ENCODE measurements around the gene ITGAV. TPM values are rescaled to one million over a fixed set of nuclear protein-coding genes. Genes with fewer than 3 reads are reported as not detected.

The ITGAV gene
- total RNA-seq, 2 experiments from 2014 or later: 8.1 to 8.8 TPM

DNA sequence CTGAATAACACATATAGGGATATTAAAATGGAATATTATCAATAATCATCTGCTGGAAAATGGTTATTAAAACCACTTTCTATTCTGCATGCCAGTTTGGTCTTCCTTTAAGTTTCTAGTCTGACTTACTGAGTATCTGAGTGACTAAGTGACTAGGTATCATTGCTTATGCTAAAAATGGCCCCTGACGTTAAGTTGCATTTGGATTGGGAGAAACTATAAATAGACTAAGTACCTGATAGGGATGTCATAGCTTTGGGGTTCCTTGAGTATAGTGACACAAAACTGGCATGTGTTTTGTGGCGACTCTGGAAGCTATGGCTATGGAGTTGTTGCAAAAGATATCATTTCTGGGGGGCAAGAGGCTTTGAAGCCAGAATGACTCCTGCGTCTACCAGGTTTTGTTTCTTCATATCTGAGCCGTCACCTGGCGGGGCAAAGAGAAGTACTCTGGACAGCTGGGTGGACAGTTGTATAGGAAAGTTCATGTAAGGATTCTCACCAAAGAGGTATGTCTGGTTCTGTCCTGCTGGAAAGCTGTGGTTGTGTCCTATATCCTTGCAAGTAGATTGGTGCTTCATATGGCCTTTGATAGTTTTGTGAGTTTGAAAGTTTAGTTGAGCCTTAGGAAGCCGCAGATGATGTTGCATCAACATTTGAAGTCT lies 17.9 kb downstream of the ITGAV start:
- POLR2A ChIA-PET: no interaction called here
- CTCF ChIA-PET: no interaction called here

GRCh38 chr2:186610785-186611184 lies 20.9 kb downstream of the ITGAV start:
- ChIA-PET POLR2A (no interaction called here), CTCF (no interaction called here)

DNA sequence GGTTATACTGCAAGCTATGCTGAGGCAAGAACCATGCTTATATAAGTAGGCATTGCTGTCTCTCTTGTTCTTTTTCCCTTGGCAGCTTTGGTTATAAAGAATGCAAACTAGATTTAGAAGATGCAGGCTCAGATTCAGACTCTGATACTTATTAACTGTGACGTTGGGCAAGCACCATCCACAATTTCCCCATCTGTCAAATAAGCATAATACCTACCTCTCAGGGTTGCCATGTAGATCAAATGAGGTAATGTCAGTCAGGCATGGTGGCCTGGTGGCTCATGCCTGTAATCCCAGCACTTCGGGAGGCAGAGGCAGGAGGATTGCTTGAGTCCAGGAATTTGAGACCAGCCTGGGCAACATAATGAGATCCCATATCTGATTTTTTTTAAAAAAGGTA lies 21.7 kb downstream of the ITGAV start:
- CTCF ChIA-PET: no interaction called here
- POLR2A ChIA-PET: no interaction called here

DNA sequence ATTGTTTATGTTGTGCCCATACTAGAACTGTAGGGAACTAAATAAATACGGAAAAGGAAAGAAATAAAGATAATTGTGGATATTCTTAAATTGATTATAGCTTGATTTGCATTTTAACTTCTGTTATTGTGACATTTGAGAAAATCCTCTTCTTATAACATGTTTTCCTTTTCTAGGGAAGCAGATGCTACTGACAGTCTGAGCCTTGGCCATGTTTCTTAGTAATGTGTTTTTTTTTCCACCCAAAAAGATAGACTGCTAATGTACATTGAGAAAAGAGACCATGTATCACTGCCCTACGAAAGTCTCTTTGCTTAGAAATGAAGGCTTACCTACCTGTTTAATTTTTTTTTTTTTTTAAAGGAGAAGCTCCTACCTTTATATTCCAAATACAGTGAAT lies 22.2 kb downstream of the ITGAV start:
- ChIA-PET POLR2A (no interaction called here), CTCF (no interaction called here)

GRCh38 chr2:186612555-186613440 lies 22.9 kb downstream of the ITGAV start:
- ChIA-PET POLR2A (no interaction called here), CTCF (no interaction called here)

DNA sequence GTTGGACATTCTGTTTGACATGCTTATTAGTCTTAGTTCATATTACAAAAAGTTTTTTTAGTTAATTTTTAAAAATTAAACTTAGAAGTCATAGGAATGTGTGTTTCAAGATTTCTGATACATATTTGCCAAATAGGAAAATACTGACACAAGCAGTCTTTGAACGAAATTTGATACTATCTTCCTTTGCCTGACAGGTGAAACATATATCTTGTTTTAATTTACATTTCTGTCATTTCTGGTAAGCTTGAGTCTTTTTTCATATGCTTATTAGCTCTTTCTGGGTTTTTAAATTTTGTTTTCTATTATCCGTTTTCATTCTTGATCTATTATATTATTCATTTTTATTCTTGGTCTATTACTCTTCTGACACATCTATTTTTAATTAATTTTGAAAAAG lies 24.5 kb downstream of the ITGAV start:
- POLR2A ChIA-PET: no interaction called here
- CTCF ChIA-PET: no interaction called here

DNA sequence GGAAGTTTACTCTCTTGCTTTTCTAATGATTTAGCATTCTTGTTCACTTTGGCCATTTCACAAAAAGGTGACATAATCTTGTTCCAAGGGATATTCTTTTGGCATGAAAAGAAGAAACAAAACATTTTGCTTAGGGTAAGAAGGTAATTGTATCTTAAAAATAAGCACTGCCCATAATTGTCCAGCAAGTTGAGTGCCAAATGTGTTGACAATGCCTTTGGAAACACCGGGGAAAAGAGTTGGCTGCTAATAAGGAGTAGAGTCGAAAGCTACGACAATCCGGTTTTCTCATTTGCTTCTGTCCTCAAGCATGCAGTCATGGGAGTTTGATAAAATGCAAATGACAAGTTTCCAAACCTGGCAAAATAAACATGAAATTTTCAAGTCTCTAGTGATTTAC lies 27.3 kb downstream of the ITGAV start:
- CTCF ChIA-PET: no interaction called here
- POLR2A ChIA-PET: no interaction called here

- POLR2A ChIA-PET: no interaction called here
- CTCF ChIA-PET: no interaction called here
Observed at GRCh38 chr2:186617771-186618170, 27.9 kb downstream of the ITGAV start.

DNA sequence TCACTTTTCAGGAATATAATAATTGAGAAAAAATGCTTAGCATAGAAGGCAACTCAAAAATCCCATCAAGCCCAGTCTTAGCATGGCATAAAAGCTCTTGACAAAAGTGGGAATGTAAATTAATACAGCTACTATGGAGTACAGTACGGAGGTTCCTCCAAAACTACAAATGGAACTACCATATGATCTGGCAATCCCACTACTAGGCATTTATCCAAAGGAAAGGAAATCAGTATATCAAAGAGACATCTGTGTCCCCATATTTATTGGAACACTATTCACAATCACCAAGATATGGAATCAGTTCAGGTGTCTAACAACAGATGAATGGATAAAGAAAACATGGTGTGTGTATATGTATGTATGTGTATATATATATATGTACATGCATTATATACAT lies 28.8 kb downstream of the ITGAV start:
- POLR2A ChIA-PET: no interaction called here
- CTCF ChIA-PET: no interaction called here

DNA sequence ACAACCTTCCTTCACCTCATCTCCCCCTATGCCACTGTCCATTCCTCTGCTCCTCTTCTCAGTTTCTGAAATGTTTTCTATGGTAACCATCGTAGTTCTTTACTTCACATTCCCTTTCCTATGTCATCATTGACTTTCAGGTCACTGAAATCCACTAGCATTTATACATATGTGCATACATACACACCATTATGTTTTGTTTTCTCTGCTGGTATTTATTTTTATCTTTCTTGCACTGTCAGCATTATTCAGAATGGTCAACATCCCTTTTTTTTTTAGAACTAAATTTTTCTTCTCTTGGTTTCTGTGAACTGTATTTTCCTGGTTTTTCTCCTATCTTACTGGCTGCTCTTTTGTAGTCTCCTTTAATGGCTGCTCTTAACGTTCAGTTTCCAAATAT lies 33.2 kb downstream of the ITGAV start:
- CTCF ChIA-PET: no interaction called here
- POLR2A ChIA-PET: no interaction called here

DNA sequence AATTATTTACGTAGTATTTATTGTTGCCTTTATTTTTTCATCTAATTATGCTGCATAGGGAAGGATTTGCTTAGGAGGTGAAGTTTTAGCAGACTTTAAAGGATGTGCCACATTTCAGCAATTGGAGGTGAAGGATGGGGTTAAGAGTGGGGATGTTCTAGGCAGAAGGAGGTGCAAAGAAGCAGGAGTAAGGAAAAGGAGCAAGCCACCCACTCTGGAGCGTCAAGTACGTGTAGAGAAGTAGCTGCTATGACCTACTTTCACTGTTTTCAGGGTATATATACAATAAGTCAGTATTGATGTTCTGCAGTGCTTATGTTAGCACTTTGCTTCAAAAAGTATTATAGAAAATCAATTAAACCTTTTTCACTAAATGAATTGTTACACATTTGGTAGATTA lies 34.4 kb downstream of the ITGAV start:
- ChIA-PET POLR2A (no interaction called here), CTCF (no interaction called here)

DNA sequence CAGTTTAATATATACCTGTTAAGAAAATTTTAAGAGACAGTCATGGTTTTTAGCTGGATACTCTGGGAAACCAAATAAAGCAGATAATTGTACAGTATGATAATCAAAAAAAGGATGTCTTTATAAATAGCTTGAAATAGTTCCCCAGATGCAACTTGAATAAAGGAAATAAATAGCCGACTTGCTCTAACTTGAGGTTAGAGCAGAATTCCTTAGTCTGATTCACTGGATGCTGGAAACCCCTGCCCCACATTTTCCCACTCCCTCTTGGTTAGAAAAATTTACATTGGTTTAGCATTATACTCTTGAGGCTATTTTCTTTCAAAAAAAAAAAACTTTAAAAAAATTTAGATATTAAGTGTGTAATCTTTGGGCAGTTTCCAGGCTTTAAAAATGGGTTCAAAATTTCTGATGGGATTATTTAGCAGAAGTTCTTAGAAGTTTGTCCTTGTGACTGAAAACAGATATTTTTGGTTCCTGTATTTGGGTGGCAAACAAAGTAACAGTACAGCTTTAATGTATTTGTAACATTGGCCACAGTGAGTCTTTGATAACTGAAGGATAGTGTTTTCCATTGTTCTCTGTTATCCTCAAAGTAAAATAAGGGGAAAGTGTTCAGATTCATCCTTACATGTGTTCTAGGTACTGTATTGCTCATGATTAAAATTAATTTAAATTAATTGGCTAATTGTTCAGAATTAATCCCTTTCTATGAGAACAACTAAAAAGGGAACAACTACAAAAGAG lies 39.6 kb downstream of the ITGAV start:
- CTCF ChIA-PET: interaction anchor here (1.1 kb wide), 1 partner anchor 11 kb away, joined by 5 read pairs; no protein-coding TSS in a partner anchor

DNA sequence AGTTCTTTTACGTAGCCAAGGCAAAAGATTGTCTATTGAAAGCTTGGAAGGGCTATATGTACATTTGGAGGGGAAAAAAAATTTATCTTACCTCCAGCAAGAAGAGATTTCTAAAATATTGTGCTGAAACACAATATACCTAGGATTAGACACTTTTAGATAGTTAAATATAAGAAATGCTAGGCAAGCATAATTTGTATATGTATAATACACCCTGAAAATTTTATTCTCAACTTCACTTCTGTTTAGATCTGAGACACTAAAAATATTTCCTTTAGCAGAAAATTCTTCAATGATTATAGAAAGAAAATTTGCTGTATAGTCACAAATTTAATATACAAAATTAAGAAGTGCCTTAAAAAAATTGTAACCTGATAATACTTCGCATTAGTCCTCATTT lies 42.6 kb downstream of the ITGAV start:
- POLR2A ChIA-PET: no interaction called here
- CTCF ChIA-PET: no interaction called here

More for the DNA sequence above, 39.6 kb downstream of the ITGAV start:
- POLR2A ChIA-PET: no interaction called here

DNA sequence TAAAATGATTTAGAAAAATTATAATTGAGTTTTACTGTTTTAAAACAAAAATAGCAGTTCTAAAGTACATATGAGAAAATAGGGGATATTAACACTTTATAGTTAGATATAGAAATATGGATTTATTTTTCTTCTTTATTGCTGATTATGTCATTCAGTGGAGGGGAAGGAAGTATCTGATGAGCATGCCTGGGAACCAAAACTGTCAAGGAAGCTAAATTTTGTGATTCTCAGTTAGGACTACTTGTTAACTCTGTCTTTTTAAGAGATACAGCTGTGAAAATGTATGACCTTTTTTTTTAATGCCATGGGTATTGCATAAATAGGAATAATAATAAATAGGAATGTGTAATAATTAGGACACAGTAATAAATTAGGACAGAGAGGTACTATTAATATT lies 44.8 kb downstream of the ITGAV start:
- CTCF ChIA-PET: no interaction called here
- POLR2A ChIA-PET: no interaction called here

- POLR2A ChIA-PET: no interaction called here
- CTCF ChIA-PET: interaction anchor here (0.7 kb wide), 1 partner anchor 119 kb away, joined by 4 read pairs; no protein-coding TSS in a partner anchor
Observed at GRCh38 chr2:186636800-186637496, 47.1 kb downstream of the ITGAV start.

GRCh38 chr2:186637497-186637800 lies 47.6 kb downstream of the ITGAV start:
- ChIA-PET CTCF (interaction anchor here (0.7 kb wide), 1 partner anchor 119 kb away, joined by 4 read pairs; no protein-coding TSS in a partner anchor), POLR2A (no interaction called here)

- CTCF ChIA-PET: interaction anchor here (0.8 to 2.6 kb wide), 3 partner anchors 10 to 136 kb away, joined by 3 to 12 read pairs (median 5); partner anchors contain the start of gene ITGAV
Observed at GRCh38 chr2:186639939-186640338, 50.1 kb downstream of the ITGAV start.

GRCh38 chr2:186641132-186641806 lies 51.4 kb downstream of the ITGAV start:
- CTCF ChIA-PET: interaction anchor here (0.7 to 2.6 kb wide), 6 partner anchors 15 to 139 kb away, joined by 3 to 12 read pairs (median 3); no protein-coding TSS in a partner anchor
- POLR2A ChIA-PET: interaction anchor here (1.4 kb wide), 1 partner anchor 51 kb away, joined by 11 read pairs; the partner anchor contains the start of gene ITGAV

More at GRCh38 chr2:186639939-186640338, 50.1 kb downstream of the ITGAV start:
- POLR2A ChIA-PET: interaction anchor here (1.4 kb wide), 1 partner anchor 50 kb away, joined by 11 read pairs; the partner anchor contains the start of gene ITGAV

- POLR2A ChIA-PET: no interaction called here
- CTCF ChIA-PET: interaction anchor here (0.7 to 2.6 kb wide), 5 partner anchors 15 to 140 kb away, joined by 3 to 12 read pairs (median 3); no protein-coding TSS in a partner anchor
Observed at GRCh38 chr2:186641807-186642321, 52.0 kb downstream of the ITGAV start.
